Stimulated activated CD8-positive, alpha-beta memory T cell treated with anti-CD3 and anti-CD28 coated beads, Interleukin-7, amount 100 ng/mL, for 24 hours (primary cell): ENCODE results near the gene WDR48.

Experiments used
- DNase-seq: peaks from one replicate; pipeline ENCODE4 v3.0.0-alpha.2; 2020; ENCODE audit warnings: low read depth

The WDR48 gene

DNA sequence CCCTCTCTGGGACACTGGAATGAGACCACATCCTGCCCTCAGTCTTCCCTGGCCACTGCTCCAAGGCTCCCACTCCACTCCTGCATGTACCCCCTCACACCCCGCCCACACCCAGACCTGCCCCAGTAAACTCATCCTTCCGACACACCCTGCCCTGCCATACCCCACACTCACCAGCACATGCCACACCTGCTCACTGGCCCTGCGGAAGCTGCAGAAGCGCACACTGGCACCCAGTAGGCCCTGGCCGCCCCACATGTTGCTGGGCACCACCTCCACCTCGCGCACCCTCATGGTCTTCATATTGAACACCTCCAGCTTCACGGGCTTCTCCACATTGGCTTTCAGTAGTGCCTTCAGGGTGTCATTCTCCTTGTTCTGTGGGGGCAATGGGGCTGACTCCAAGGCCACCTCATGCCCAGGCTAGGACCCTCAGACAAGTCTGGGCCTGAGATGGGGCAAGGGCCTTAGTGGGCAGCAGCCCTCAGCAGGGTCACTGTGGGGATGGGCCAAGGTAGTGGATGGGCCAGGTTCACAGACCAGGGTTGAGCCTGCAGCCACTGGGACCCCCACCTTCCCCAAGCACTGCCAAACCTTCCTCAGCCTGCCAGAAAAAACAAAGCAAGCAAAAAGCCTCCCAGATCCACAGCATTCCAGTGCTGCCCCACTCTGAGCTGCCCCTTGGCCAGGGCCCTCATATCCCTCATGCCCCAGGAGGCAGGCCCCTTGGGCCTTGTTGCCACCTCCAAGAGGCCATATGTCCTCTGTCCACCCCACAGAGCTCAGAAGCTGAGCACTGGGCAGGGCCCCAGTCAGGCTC is 50.9 kb downstream of the WDR48 start:
- DNase-seq = no peak

GRCh38 chr3:39103324-39103693 is 51.5 kb downstream of the WDR48 start:
- no peak for DNase-seq

- no peak for DNase-seq
Observed at GRCh38 chr3:39103791-39104552, 52.2 kb downstream of the WDR48 start.

- DNase-seq = no peak
Observed at GRCh38 chr3:39104961-39105686, 53.3 kb downstream of the WDR48 start.

GRCh38 chr3:39105687-39106063 is 53.9 kb downstream of the WDR48 start:
- DNase-seq = no peak

GRCh38 chr3:39106281-39106811 is 54.5 kb downstream of the WDR48 start:
- no peak for DNase-seq

DNA sequence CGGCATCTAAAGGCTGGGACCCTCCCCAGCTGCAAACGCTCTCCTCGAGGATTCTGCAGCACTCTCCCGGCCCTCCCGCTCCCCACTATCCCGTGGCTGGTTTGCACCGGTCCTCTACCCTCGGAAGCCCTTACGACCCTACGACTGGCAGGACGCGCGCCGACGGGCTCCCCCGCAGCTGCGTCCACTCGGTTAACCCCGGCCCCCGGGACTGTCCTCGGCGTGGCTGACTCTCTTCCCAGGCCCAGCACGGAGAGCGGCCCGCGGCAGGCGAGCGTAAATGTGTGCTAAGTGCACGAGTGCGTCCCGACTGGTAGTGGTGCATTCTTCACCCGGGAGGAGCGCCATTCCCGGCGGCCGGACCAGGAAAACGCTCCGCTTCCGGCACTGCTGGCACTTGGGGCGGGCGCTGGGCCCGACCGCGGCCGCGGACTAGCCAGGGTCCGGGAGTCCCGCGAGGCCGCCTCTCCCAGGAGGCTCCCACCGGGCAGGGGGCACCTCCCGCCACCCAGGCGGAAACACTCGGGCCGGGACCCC is 55.1 kb downstream of the WDR48 start:
- no peak for DNase-seq

DNA sequence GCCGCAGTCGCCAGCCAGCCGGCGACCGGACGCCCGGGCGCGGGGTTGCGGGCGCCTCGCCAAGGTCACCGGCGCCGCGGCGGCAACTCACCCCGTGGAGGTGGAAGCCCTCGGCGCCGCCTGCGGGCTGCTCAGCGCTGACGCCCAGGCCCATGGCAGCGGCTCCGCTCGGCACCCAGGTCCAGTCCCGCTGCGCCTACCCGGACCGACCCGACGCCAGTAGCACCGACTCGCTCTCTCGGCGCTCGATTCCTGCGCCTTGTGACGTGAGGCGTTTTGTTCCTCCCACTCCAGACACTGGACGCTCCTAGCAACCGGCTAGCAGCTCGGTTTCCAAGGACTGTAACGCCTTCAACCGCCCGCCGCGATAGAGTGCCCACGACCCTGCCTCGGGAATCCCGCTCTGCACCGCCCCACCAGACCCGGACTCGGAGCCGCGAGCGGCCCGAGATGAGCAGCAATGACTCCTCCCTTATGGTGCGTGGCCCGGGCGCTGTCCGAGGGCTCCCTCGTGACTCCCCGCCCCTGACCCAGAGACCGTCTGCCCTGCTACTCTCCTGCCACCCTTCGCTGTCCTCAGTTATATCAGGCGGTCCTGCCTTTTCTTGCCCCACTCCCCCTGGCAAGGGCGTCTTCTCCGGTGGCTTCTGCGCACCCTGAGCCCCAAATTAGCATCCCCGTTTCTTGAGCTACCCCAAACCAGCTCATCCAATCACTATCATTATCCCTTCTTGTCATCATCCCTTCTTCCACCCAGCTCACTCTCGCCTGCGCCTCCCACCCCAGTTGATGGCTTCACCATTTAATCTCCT is 55.8 kb downstream of the WDR48 start, which contains the start of the genes GORASP1 and TTC21A:
TSS of gene GORASP1 (minus strand) at position 240 of the 812 bp plus-strand sequence. CDS start at position 154, 86 bp downstream.
TSS of gene TTC21A (plus strand) at position 293 of the 812 bp plus-strand sequence. CDS start at position 451, 158 bp downstream.
- DNase-seq = no peak

- DNase-seq = no peak
Observed at GRCh38 chr3:39108200-39108710, 56.4 kb downstream of the WDR48 start.

GRCh38 chr3:39109086-39109485 is 57.3 kb downstream of the WDR48 start:
- no peak for DNase-seq

GRCh38 chr3:39110041-39110639 is 58.3 kb downstream of the WDR48 start:
- DNase-seq = no peak

DNA sequence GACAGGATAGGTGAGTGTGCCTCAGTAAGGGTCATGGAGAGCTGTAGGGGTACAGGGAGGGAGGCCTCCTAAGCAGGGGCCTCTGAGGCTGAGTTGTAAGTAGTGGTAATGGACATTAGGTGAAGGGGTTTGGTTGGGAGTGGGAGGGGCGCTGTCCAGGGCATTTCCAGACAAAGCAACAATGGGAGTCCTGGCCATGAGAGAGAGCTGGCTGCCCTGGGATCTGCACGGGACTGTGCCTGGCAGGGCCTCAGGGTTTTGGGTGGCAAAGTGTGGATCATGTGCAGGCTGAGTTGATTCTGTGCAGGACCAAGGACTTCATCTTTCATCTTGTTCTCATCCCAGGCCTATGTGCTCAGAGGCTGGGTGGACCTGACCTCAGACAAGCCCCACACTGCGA is 60.3 kb downstream of the WDR48 start:
- no peak for DNase-seq

GRCh38 chr3:39112535-39112934 is 60.7 kb downstream of the WDR48 start:
- no peak for DNase-seq

- no peak for DNase-seq
Observed at GRCh38 chr3:39113291-39113690, 61.5 kb downstream of the WDR48 start.

DNA sequence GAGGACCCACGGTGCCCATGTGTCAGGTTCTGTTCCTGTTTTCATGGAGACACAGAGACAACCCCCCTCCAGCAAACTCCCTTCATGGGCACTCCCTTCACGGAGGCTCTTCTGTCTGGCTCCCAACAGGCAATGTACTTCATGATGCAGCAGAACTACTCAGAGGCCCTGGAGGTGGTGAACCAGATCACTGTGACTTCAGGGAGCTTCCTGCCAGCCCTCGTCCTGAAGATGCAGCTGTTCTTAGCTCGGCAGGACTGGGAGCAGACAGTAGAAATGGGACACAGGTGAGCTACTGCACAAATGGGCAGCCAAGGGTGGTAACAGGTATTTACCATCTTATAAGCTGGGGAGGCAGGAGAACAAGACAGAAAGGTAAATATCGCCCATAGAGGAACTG is 62.6 kb downstream of the WDR48 start:
- no peak for DNase-seq

DNA sequence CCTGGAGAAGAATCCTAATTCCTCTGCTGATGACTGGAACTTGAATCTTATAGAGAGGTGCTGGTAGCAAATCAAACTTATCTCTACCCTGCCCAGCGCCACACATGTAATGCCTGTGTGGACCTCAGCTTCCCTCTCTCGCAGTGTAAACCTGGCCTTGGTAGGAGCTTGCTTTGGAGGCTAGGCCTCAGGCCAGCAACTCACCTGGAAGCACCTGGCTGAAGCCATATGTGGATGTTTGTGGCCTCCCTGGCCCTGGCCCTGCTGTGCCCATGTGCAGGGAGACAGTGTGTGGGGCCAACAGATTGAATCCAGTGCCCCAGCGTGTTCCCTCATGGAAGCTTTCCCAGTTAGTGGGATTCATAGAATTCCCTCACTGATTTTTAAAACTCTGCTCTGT is 64.1 kb downstream of the WDR48 start:
- no peak for DNase-seq

DNA sequence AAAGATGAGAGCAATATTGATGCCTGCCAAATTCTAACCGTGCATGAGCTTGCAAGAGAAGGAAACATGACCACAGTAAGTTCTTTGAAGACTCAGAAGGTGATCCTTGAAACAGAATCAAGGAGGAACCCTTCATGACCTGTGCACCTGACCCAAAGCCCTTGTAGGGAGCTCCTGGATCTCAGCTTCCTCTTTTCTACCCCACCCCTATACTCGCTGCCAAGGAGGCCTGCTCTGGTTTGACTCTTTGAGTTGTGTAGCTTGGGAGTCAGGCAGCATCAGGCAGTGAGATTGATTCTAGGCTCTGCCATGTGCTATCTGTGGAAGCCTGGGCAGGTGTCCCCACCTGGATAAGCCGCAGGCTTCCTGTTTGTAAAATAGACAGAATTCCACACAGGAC is 66.3 kb downstream of the WDR48 start:
- DNase-seq = no peak

- no peak for DNase-seq
Observed at GRCh38 chr3:39118931-39119660, 67.3 kb downstream of the WDR48 start.

DNA sequence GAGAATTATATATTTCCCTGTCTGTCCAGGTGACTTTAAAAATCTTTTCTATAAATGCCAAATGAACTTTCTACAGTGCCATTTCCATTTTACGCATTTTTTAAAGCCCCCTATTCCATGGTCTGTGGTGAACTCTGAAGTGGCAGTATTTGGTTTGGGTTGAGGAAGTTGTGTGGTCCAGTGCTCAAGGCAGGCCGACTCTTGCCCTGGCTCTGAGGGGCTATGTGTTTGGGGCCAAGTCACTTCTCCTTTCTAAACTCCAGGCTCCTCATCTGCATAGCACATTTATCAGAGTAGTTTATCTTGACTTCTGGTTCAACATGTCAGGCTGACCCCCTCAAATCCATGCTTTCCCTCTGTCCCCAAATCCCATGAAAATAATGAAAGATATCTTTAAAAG is 69.8 kb downstream of the WDR48 start:
- DNase-seq = no peak

GRCh38 chr3:39122813-39123212 is 71.0 kb downstream of the WDR48 start:
- DNase-seq = no peak
